Measurements from ENCODE around the gene USP9X. TPM values are rescaled to one million over a fixed set of nuclear protein-coding genes. Genes with fewer than 3 reads are reported as not detected.
"Not testable (repeated sequence)": the region's sequence is repeated elsewhere in the genome, so short reads cannot be mapped to it uniquely, and the experiment has no call there.

USP9X gene
- total RNA-seq, 1 experiment from 2014 or later = 89.6 TPM

- DNase-seq (ENCODE audit: low spot score) = no peak
Measured at GRCh38 chrX:41122664-41123257, 37.5 kb downstream of the USP9X start.

GRCh38 chrX:41127477-41128192 is 42.4 kb downstream of the USP9X start:
- DNase-seq (ENCODE audit: low spot score) = no peak

DNA sequence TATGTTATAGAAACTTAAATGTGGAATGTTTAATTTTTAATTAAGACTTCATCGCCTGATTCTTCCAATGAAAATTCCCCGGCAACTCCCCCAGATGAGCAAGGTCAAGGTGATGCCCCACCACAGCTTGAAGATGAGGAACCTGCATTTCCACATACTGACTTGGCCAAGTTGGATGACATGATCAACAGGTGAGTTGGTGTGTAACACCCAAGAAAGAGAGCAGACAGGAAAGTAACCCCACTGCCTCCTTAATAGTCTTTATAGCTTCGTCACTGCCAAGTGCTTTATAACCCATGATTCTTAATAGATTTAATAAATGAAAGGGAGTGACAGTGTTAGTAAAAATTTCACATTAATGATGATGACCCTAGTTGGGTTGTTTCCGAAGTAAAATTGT is 43.7 kb downstream of the USP9X start:
- DNase-seq (ENCODE audit: low spot score) = no peak

DNA sequence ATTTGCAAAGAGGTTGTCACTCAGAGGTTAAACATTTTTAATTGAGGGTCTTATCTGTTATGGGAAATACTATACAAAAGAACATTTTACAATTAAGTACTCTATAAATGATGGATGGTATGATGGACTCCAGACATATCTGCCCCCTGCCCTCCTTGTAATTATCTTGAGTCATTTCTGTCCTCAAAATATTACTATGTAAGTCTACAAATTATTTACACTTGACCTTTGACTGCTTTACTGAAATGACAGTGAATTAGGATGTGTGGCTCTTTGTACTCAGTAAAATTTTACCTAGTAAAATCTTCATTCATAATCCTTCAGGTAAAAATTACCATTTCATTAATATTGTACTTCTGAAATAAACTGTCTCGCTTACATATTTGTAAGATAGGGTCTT is 46.5 kb downstream of the USP9X start:
- no peak for DNase-seq (ENCODE audit: low spot score)

DNA sequence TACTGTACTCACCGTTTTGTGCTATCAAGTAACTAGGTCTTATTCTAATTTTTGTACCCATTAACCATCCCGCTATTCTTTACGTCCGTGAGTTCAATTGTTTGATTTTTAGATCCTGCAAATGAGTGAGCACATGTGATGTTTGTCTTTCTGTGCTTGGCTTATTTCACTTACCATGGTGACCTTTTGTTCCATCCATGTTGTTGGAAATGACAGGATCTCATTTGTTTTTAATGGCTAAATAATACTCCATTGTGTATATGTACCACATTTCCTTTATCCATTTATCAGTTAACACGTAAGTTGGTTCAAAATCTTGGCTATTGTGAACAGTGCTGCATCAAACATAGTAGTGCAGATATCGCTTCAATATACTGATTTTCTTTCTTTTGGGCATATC is 48.3 kb downstream of the USP9X start:
- DNase-seq (ENCODE audit: low spot score) = no peak

DNA sequence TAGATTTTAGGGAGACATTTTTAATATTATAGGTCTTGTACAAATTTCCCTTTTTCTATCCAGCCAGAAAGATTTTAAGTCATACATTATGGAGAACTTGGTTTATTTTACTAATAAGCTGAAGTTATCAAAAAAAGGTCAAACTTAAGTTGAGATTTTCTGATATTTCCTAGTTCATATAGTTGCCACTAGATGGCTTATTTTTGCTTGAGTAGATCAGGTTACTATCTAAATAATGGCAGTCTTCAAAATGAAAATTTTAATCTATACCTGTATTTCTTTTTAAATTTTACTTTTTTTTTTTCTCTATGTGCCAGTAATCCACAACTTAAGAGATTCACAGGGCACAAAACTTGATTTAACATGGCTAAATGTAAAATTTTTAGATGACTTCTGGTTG is 52.3 kb downstream of the USP9X start:
- DNase-seq (ENCODE audit: low spot score) = no peak

DNA sequence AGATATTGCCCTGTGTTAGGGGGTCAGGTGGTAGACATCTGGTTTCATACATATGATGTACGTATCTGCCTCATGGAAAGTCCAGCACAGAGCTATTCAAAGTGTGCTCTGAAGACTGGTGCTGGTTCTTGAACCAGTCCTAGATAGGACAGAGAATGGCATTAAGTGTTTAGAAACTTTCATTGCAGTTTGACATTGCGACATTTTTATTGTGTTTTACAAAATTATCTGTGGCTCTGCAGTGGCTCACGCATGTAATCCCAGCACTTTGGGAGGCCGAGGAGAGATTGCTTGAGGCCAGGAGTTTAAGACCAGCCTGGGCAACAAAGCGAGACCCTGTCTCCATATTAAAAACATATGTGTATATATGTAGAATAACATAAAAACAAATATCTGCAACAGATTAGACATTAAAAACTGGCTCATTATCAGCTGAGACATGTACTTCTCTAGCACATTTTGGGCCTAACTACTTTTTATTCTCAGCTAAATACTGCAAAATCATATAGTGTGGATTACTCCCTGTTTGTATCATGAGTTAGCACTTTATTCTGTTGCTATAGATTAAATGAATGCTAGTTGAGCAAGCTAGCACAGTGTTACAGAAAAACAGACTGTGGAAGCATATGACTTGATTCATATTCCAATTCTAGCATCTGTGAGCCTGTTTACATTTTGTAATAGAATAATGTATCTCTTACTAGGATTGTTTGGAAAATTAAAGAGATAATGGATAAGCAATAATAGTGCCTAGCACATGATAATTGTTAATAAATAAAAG is 57.1 kb downstream of the USP9X start:
- DNase-seq (ENCODE audit: low spot score) = no peak

- no peak for DNase-seq (ENCODE audit: low spot score)
Measured at GRCh38 chrX:41144873-41145272, 59.6 kb downstream of the USP9X start.

- peak; percentile 75 for DNase-seq (ENCODE audit: low spot score)
Measured at GRCh38 chrX:41145920-41146608, 60.8 kb downstream of the USP9X start.

GRCh38 chrX:41148553-41148952 is 63.3 kb downstream of the USP9X start:
- peak; percentile 54 for DNase-seq (ENCODE audit: low spot score)

DNA sequence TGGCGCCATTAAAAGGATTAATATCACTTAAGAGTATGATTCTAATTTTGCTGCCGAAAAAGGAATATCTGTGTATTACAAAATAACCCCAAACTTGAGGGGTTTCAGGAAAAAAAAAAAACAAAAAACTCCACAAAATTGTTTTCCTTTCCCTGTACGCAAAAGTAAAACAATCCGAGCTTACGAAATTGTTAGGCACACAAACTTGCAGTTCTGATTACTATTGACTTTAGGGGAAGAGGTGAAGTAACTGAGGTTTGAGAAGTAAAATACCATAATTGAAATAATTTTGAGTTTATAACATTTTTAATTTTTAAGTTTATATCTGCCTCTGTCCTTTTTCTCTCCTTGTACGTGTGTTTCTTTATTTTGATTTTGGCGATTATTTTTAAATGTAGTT is 64.8 kb downstream of the USP9X start:
- no peak for DNase-seq (ENCODE audit: low spot score)

DNA sequence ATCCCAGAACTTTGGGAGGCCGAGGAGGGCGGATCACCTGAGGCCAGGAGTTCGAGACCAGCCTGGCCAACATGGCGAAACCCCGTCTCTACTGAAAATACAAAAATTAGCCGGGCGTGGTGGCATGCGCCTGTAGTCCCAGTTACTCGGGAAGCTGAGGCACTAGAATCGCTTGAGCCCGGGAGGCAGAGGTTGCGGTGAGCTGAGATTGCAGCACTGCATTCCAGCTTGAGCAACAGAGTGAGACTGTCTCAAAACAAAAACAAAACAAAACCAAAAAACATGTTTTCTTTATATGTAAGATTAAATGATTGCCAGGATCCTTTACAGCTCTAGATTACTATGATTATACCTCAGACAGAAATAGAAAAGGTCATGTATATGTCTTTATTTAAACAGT is 66.5 kb downstream of the USP9X start:
- not testable (repeated sequence) for DNase-seq (ENCODE audit: low spot score)

- no peak for DNase-seq (ENCODE audit: low spot score)
Measured at GRCh38 chrX:41152221-41152620, 67.0 kb downstream of the USP9X start.

- no peak for DNase-seq (ENCODE audit: low spot score)
Measured at GRCh38 chrX:41153448-41153847, 68.2 kb downstream of the USP9X start.

DNA sequence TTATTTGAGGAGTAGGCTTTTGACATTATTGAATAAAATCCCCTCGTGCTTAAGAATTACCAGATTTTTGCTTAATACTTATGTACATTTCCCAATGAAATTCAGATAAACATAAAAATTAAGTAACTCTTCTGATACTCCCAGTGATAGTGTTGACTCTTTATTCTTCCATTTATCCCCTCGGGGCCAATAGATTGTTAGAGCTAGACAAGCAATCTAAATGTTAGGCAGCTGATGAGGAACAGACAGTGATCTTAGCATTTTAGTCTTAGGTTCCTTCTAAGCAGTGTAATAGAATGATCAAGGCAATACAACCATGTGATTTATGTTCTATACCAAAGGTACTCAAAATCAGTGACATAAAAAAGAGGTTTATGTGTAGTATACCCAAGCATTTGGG is 68.7 kb downstream of the USP9X start:
- DNase-seq (ENCODE audit: low spot score) = no peak

- no peak for DNase-seq (ENCODE audit: low spot score)
Measured at GRCh38 chrX:41164449-41164848, 79.2 kb downstream of the USP9X start.

- DNase-seq (ENCODE audit: low spot score) = no peak
Measured at GRCh38 chrX:41167888-41168287, 82.6 kb downstream of the USP9X start.

DNA sequence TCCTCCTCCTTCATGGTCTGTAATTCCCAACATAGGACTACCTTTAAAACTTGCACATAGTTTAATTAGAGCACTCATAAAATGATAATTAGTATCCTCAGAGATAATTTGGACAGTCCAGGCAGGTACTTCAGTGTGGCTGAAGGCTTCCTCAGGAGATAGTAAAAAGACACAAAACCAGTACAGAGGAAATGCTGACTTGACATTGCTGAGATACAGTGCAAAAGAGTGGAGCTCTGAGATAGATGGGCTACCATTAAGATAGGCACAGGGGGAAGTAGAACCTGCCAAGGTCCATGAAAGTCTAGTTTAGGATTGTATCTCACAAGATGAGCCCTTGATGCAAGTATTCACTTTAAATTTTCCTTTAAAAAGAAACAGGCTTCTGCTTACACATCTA is 91.0 kb downstream of the USP9X start:
- no peak for DNase-seq (ENCODE audit: low spot score)

- no peak for DNase-seq (ENCODE audit: low spot score)
Measured at GRCh38 chrX:41177297-41177696, 92.1 kb downstream of the USP9X start.

DNA sequence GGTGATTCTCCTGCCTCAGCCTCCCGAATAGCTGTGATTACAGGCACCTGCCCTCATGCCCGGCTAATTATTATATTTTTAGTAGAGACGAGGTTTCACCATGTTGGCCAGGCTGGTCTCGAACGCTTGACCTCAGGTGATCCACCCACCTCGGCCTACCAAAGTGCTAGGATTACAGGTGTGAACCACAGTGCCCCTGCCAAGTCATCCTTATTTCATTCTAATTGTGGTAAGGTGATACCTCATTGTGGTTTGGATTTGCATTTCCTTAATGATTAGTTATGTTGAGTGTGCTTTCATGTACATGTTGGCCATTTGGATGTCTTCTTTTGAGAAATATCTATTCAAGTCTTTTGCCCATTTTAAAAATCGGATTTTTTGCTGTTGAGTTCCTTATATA is 93.0 kb downstream of the USP9X start:
- no peak for DNase-seq (ENCODE audit: low spot score)

DNA sequence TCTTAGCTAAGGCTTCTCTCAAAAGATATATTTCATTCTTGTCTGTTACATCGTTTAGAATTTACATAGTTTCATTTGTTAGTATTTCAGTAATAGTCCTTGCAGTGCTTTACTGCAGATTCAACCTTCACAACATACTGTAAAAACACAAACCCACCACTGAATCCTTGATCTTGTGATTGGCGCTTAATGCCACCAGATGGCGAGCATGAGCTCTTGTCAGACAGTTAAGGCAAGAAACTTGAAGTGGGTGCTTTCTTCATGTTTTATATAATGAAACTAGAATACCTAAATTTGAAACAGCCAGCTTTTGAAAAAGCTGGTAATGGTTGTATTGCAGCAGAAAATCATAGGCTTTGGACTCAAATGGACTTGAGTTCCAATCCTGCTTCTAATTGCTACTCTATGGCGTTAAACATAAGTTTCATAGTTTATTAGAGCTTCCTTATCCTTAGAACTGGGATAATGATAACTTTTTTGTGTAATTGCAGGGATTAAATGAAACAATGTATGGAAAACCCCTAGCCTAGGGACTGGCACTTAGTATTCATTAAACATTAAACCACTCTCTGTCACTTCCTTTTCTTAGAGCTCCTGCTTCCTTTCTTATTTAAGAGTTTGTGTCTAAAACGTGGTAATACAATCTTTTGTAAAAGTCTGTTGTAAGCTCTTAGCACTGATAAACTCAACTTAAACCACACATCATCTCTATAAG is 95.1 kb downstream of the USP9X start:
- DNase-seq (ENCODE audit: low spot score) = peak; percentile 33

- DNase-seq (ENCODE audit: low spot score) = no peak
Measured at GRCh38 chrX:41184312-41184711, 99.1 kb downstream of the USP9X start.
